Measurements from ENCODE around the gene AFDN.

- TF ChIP-seq, protein P1, sequence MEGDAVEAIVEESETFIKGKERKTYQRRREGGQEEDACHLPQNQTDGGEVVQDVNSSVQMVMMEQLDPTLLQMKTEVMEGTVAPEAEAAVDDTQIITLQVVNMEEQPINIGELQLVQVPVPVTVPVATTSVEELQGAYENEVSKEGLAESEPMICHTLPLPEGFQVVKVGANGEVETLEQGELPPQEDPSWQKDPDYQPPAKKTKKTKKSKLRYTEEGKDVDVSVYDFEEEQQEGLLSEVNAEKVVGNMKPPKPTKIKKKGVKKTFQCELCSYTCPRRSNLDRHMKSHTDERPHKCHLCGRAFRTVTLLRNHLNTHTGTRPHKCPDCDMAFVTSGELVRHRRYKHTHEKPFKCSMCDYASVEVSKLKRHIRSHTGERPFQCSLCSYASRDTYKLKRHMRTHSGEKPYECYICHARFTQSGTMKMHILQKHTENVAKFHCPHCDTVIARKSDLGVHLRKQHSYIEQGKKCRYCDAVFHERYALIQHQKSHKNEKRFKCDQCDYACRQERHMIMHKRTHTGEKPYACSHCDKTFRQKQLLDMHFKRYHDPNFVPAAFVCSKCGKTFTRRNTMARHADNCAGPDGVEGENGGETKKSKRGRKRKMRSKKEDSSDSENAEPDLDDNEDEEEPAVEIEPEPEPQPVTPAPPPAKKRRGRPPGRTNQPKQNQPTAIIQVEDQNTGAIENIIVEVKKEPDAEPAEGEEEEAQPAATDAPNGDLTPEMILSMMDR (IDR thresholded peaks at IDR 0.05): no peak
- TF ChIP-seq POLR2AphosphoS5 (IDR thresholded peaks at IDR 0.05) (no peak), POLR2A (IDR thresholded peaks at IDR 0.05) (no peak)
Measured at GRCh38 chr6:167954151-167954550, 127.4 kb downstream of the AFDN start.

All from upper lobe of left lung (tissue), 4 donors.